Heart left ventricle (tissue), 16 donors: ENCODE results near the gene ZFAND5. TPM values are rescaled to one million over a fixed set of nuclear protein-coding genes. Genes with fewer than 3 reads are reported as not detected.

Experiments
- ATAC-seq, 4 donors: fragments of 200-7000 bp; cut with Tn5 transposase; one replicate each; pipeline ENCODE4 v1.9.1; 2020 to 2022; ENCODE audit warnings: moderate library complexity in 4 of 4, mild to moderate bottlenecking in 3 of 4, moderate number of reproducible peaks in 1 of 4
- DNase-seq, 5 donors: peaks; one replicate each; pipeline ENCODE4 v3.0.0-alpha.2; 2020
- H3K27ac ChIP-seq, 12 donors: fragments of 200-600 bp; sonication (generic) in 4 of 12; one replicate each; pipeline versions ENCODE4 v1.5.0 to v1.8.0; 2016 to 2022; ENCODE audit warnings: mild to moderate bottlenecking in 2 of 12
- H3K27me3 ChIP-seq, 9 donors: fragments of 200-600 bp; sonication (generic) in 2 of 9; one replicate each; pipeline versions ENCODE4 v1.5.1 to v1.8.0; 2016 to 2022; ENCODE audit warnings: mild to moderate bottlenecking in 3 of 9
- H3K36me3 ChIP-seq, 9 donors: fragments of 200-600 bp; sonication (generic) in 2 of 9; one replicate each; pipeline versions ENCODE4 v1.5.0 to v1.8.0; 2018 to 2022; ENCODE audit warnings: mild to moderate bottlenecking in 2 of 9
- H3K4me1 ChIP-seq, 12 donors: fragments of 200-600 bp; sonication (generic) in 4 of 12; one replicate each; pipeline versions ENCODE4 v1.5.0 to v1.8.0; 2016 to 2022; ENCODE audit warnings: mild to moderate bottlenecking in 3 of 12
- H3K4me3 ChIP-seq, 12 donors: fragments of 200-600 bp; sonication (generic) in 4 of 12; one replicate each; pipeline versions ENCODE4 v1.5.0 to v1.8.0; 2017 to 2022; ENCODE audit warnings: mild to moderate bottlenecking in 9 of 12, moderate library complexity in 4 of 12
- H3K9me3 ChIP-seq, 12 donors: fragments of 200-600 bp; sonication (generic) in 4 of 12; one replicate each; pipeline versions ENCODE4 v1.5.0 to v1.8.0; 2016 to 2022; ENCODE audit warnings: mild to moderate bottlenecking in 1 of 12
- POLR2A ChIP-seq, 2 donors: fragments of 450-650 bp; IDR thresholded peaks; one replicate each; pipeline ENCODE4 v1.6.1; 2017; ENCODE audit warnings: antibody characterized with exemption in 2 of 2, mild to moderate bottlenecking in 2 of 2, moderate library complexity in 2 of 2
- WGBS, 4 donors: extraction: QIAGEN DNeasy Blood & Tissue Kit in 2 of 4; methylation state at CpG; one replicate each; pipeline versions ENCODE4 v1.1.5 to v1.1.7; 2013 to 2018; 5-methylcytosine and 5-hydroxymethylcytosine counted together
- intact Hi-C, 10 donors: fragments of 100-400 bp; cut with DNase I; formaldehyde crosslinking; loops; one replicate each; pipeline versions ENCODE4 v1.11.1 to v1.14.2; 2022
- polyA plus RNA-seq, 2 donors: library from polyadenylated mRNA; stranded (reverse); fragments of 200-250 nt; gene quantifications; one replicate each; pipeline ENCODE4 v1.2.3, GENCODE V29; 2013
- total RNA-seq, 9 donors: library from RNA; depleted of rRNA in 2 of 9; stranded (reverse); fragments of >200 nt in 2 of 9; fragmentation: NEBNext Ultra II Directional in 3 of 9; extraction: Animal tissue kit (Norgen Biotek cat#: 25700) in 3 of 9; gene quantifications; one replicate each; pipeline versions ENCODE4 v1.1.0 to v1.2.4, GENCODE V29; 2016 to 2023
- TF ChIP-seq, protein P1 (sequence below), 12 donors: fragments of 200-600 bp; sonication (generic) in 4 of 12; IDR thresholded peaks; one replicate each; pipeline versions ENCODE4 v1.5.0 to v1.8.0; 2018 to 2022; ENCODE audit warnings: antibody characterized with exemption in 12 of 12, mild to moderate bottlenecking in 5 of 12
- donor health status: ischemic (EF 13 %, LVEDD 7.1; RV severe dilation, severe dysfunction).
- donor health status: healthy with polysubstance abuse.
- donor health status: DM: no; HTN: yes; CAD: no.
- donor health status: DM: no; HTN: no; CAD: no.
- donor health status: ischemic (EF 25% LVEDD 6.9; RV normal size, moderate dysfunction).
- donor health status: ischemic (EF 25% LVEDD 5.7; RV mildly dilated, moderate dysfunction).
- donor health status: healthy.
- donor health status: DM: yes; HTN: yes; CAD: no.
- donor health status: ischemic (EF 35%, LVEDD 5.7; RV mildly dilated, moderate dysfunction).
- donor health status: nonischemic (EF 11% LVEDD 7.7; RV severe dilation, severe dysfunction).
- donor health status: DM: yes; HTN: yes; CAD: no.
- donor health status: PGD.
- donor health status: ischemic (EF 29% LVEDD 5.4; RV normal size, mild dysfunction).
- donor health status: nonischemic (EF 23%, LVEDD 6.1; RV moderate dilation, normal function).

ZFAND5 gene
- total and polyA plus RNA-seq, 11 donors = 99.1 to 275 (median 157) TPM

DNA sequence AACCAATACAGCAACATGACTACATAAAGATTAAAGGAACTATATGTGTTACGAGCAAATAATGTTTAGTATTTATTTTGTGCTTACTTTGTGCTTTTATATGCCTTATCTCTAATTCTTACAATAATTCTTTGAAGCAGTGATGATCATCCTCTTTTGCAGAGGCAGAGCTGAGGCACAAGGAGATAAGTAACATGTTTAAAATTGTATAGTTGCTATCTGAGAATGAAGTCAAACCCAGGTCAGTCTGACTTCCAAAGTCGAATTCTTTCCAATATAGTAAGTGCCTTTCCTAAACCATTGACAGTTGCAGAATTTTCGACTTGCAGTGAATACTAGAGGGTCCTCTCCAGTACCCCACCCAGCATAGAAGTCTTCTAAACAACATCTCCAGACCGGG is 12.0 kb upstream of the ZFAND5 start:
- 80 to 91% (median 83%) methylated on average over 4 of the region's 4 CpGs for WGBS, 4 donors
- TF ChIP-seq, protein P1, sequence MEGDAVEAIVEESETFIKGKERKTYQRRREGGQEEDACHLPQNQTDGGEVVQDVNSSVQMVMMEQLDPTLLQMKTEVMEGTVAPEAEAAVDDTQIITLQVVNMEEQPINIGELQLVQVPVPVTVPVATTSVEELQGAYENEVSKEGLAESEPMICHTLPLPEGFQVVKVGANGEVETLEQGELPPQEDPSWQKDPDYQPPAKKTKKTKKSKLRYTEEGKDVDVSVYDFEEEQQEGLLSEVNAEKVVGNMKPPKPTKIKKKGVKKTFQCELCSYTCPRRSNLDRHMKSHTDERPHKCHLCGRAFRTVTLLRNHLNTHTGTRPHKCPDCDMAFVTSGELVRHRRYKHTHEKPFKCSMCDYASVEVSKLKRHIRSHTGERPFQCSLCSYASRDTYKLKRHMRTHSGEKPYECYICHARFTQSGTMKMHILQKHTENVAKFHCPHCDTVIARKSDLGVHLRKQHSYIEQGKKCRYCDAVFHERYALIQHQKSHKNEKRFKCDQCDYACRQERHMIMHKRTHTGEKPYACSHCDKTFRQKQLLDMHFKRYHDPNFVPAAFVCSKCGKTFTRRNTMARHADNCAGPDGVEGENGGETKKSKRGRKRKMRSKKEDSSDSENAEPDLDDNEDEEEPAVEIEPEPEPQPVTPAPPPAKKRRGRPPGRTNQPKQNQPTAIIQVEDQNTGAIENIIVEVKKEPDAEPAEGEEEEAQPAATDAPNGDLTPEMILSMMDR (IDR thresholded peaks at IDR 0.05) = no peak
- TF ChIP-seq POLR2A (IDR thresholded peaks at IDR 0.05) = no peak
- Histone ChIP-seq H3K36me3 (no peaks in the 10 kb centered on the region), H3K27me3 (no peaks in the 10 kb centered on the region), H3K27ac (no peak overlapping the region), H3K9me3 (no peaks in the 10 kb centered on the region), H3K4me3 (no peak overlapping the region), H3K4me1 (no peaks in the 10 kb centered on the region)
- no peak for ATAC-seq
- no peak for DNase-seq
- intact Hi-C loops = loop anchor here in 1 of 10 donors (10.0 kb wide), 1 partner anchor 98 kb away; no protein-coding TSS in a partner anchor

DNA sequence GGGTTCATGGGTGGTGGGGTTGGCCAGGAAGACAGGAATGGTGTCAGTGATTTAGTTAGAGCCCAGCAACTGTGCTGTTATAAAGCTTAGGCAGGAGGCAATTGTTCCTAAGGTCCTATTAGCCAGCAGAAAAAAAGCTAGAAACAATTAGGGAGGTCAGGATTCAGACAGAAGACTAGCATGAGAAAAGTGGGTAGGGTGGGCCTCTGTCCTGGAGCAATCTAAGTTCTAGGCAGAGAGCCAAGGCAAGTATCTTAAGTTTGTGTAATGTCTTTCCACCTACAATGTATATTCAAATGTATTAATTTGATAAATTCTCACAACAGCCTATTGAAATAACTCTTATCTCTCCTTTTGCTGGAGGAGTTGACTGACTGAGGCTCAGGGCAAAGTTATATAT is 6.1 kb upstream of the ZFAND5 start:
- intact Hi-C loops = loop anchor here in 1 of 10 donors (10.0 kb wide), 1 partner anchor 104 kb away; no protein-coding TSS in a partner anchor
- TF ChIP-seq POLR2A (IDR thresholded peaks at IDR 0.05) = no peak
- TF ChIP-seq, protein P1 (IDR thresholded peaks at IDR 0.05) = no peak
- ATAC-seq = no peak

DNA sequence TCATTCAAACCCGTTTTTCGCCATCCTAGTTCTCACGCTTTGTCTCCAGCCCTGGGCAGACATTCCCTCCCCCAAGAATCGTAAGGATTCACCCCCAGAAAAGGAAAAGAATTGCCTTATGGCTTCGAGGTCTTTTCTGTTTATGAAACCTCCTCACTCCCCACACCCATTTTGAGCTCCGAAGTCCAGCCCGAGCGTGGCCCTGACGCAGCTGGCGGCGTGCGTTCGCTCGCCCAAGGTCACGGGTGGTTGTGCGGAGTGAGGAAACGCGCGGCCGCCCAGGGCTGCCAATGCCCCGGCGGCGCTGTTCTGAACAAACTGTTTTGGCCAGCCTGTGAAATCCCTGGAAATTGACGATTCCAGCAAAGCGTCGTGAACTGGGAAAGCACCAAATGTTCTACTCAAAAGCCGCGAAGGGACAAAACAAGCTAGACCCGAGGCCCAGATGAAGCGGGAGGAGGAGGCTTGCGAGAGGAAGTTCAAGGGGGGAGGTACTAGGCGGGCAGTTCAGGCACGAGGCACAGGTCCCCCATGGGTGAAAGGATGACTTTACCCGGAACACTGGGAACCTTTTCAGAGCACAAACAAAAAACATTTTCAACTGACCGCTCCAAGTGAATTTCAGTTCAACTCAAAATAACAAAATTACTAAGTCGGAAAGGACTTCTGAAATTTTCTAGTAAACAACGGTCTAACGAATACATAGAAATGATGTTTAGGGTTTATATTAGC is 683 bp upstream of the ZFAND5 start:
- WGBS, 4 donors = 2 to 4% (median 3%) methylated on average over 35 to 38 of the region's 38 CpGs
- H3K27ac ChIP-seq = peak overlapping the region; percentile 99 to 100 (median 100)

More for the DNA sequence above, 6.1 kb upstream of the ZFAND5 start:
- Histone ChIP-seq H3K9me3 (no peaks in the 10 kb centered on the region), H3K4me3 (no peak overlapping the region), H3K36me3 (no peaks in the 10 kb centered on the region), H3K27ac (no peak overlapping the region), H3K4me1 (peaks cover 0 to 7% (median 4%) of the 10 kb centered on the region in 12 donors), H3K27me3 (no peaks in the 10 kb centered on the region)
- DNase-seq = no peak

More for the DNA sequence above, 683 bp upstream of the ZFAND5 start:
- intact Hi-C loops = loop anchor here in 6 of 10 donors (1.0 to 10.0 kb wide), 12 partner anchors 71 to 1951 kb away; partner anchors contain the start of genes KLF9 (in 2 of the 6), ABHD17B (in 1 of the 6), ANXA1 (in 1 of the 6) and C9orf85 (in 1 of the 6)
- ATAC-seq = peak; percentile 71 to 79 (median 78)
- TF ChIP-seq POLR2A (IDR thresholded peaks at IDR 0.05) = no peak
- TF ChIP-seq, protein P1 (IDR thresholded peaks at IDR 0.05) = peak in 4 of 12 donors; percentile 5 to 32 (median 24)
- peaks cover 0 to 8% (median 1%) of the 10 kb centered on the region in 9 donors for H3K36me3 ChIP-seq
- H3K27me3 ChIP-seq = no peaks in the 10 kb centered on the region
- H3K9me3 ChIP-seq = no peaks in the 10 kb centered on the region
- peak; percentile 82 to 91 (median 90) for DNase-seq
- H3K4me1 ChIP-seq = peaks cover 4 to 36% (median 15%) of the 10 kb centered on the region in 12 donors
- H3K4me3 ChIP-seq = peak overlapping the region; percentile 19 to 94 (median 91)
